ENCODE results near the gene EREG. TPM values are rescaled to one million over a fixed set of nuclear protein-coding genes. Genes with fewer than 3 reads are reported as not detected.

EREG gene
- total RNA-seq, 1 experiment from 2014 or later, result 498 TPM

DNA sequence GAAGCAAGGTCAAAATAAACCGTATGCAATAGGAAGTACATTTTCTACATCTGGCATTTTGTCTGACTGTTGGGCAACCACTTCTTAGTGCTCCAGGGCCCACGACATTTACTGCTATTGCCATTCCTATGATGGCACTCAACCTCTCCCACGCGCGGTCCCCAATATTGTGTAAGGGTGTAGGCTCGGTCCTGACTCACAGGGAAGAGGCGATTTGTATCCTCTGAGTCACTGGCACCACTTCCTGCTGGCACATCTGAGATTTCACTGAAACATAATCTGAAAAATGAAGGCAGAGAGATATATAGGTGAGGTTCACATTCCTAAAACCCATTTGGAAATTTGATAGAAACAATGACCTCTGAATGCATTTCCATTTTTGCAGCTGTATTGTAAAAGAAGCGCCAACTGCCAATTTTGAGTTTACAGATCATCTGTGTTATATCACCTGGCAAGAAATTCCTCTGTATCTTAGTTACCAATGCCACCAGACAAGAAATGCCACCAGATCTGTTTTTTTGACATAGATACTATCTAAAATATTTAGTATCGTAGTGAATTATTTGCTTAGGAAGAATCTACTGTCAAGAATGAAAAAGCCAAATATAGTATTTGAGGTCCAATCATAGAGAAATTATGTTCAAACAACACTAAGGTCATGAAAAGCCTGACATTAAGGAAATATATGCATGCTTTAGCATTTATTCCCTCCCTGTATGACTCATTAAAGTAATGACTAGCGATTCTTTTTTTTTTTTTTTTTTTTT, 9.8 kb downstream of the EREG start (continued):
- TF ChIP-seq REST (IDR thresholded peaks at IDR 0.05; ENCODE audit: low read depth), result no peak
- peak; percentile 56 for TF ChIP-seq YY1 (IDR thresholded peaks at IDR 0.05; ENCODE audit: extremely low read depth, insufficient replicate concordance, low read depth, low read length)
- TF ChIP-seq ZFX (IDR thresholded peaks at IDR 0.05), result no peak
- TF ChIP-seq FOSL1 (IDR thresholded peaks at IDR 0.05; ENCODE audit: low read depth), result no peak

DNA sequence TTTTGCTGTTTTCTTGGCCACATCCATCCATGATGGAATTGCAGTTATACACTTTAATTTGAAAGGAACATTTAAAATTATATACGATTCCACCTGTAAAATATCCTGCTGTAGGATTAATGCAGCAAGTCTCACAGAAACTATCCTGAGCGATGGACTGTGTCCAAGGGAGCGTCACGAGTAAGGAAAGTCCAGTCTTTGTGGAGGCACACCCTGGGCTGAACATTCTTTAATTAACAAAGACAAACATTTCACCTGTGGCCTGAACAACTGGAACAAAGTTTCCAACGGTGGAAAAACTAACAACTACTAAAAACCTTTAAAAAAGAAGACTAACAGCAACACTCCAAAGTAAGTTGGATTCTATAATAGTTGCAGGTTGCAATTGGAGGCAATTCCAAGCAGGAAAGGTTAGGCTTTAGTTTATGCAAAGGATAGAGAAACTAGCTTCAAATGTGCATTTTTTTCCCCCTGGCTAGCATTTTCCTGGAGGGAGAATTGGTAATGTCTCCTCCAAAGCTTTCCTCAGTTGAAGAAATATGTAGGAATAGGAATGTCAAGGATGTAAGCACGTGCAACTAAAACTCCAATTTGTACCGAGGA, 11.0 kb downstream of the EREG start:
- H3K4me1 ChIP-seq (ENCODE audit: control insufficient read depth in 1 of 2, insufficient read depth in 2 of 2, low read length in 2 of 2), result peaks cover 64 to 96% of the 10 kb centered on the region in 2 experiments
- peaks cover 23 to 66% of the 10 kb centered on the region in 2 experiments for H3K36me3 ChIP-seq (ENCODE audit: control insufficient read depth in 1 of 2, insufficient read depth in 2 of 2, low read length in 2 of 2)
- ATAC-seq (no peak), DNase-seq (ENCODE audit: low read depth, low spot score) (no peak)
- H3K4me2 ChIP-seq (ENCODE audit: low read length), result peak overlapping the region; percentile 30
- ChIA-PET POLR2A (interaction anchor here (0.6 to 1.8 kb wide), 10 partner anchors 70 to 416 kb away, joined by 3 to 12 read pairs (median 4); partner anchors contain the start of gene AREG), CTCF (interaction anchor here (1.3 to 2.0 kb wide), 3 partner anchors 157 to 295 kb away, joined by 3 to 10 read pairs (median 5); no protein-coding TSS in a partner anchor), RAD21 (ENCODE audit: low non-redundant PET in 1 of 2, low total read pairs in 2 of 2, uncharacterized antibody in 2 of 2, unreplicated experiment in 2 of 2) (interaction anchor here in 1 of 2 experiments (0.7 to 1.2 kb wide), 2 partner anchors 55 to 295 kb away, joined by 3 read pairs; no protein-coding TSS in a partner anchor)
- H3K27ac ChIP-seq (ENCODE audit: low read depth, low read length), result peak overlapping the region; percentile 94
- BruUV-seq (replicated peaks), result TSS peak; percentile 1
- no peak overlapping the region for H3K4me3 ChIP-seq (replicated peaks in 1 of 2; ENCODE audit: low read depth in 1 of 2, low read length in 2 of 2)
- TF ChIP-seq POLR2AphosphoS5 (IDR thresholded peaks at IDR 0.05; ENCODE audit: low read depth, low read length), result peak; percentile 14; the same call in 1 of the 2 replicates
- no peak for TF ChIP-seq EZH2phosphoT487 (IDR thresholded peaks at IDR 0.05; ENCODE audit: borderline replicate concordance)
- TF ChIP-seq ZNF274 (IDR thresholded peaks at IDR 0.05; ENCODE audit: low read depth, low read length), result no peak
- peak; percentile 20 for TF ChIP-seq POLR2A (IDR thresholded peaks at IDR 0.05; ENCODE audit: borderline replicate concordance, extremely low read depth, insufficient read depth, insufficient read length)
- TF ChIP-seq ZBTB33 (IDR thresholded peaks at IDR 0.05; ENCODE audit: extremely low read depth, insufficient replicate concordance, low read length), result no peak
- H3K27me3 ChIP-seq (ENCODE audit: insufficient read depth, low read length), result no peaks in the 10 kb centered on the region
- intact Hi-C loops (cut with micrococcal nuclease), result loop anchor here (5.0 kb wide), 1 partner anchor 246 kb away; no protein-coding TSS in a partner anchor
- peaks cover 100% of the 10 kb centered on the region for H3K79me2 ChIP-seq (ENCODE audit: insufficient read depth, low read length)
- no peaks in the 10 kb centered on the region for H3K9me3 ChIP-seq (ENCODE audit: control insufficient read depth in 1 of 2, insufficient read depth in 1 of 2, low read depth in 1 of 2, low read length in 2 of 2)
- H3K9ac ChIP-seq (ENCODE audit: low read length), result peak overlapping the region; percentile 50
- no peaks in the 10 kb centered on the region; the same call in 1 of the 2 replicates for H4K20me1 ChIP-seq (ENCODE audit: insufficient read depth)
- H3K9me2 ChIP-seq (ENCODE audit: insufficient read depth), result no peaks in the 10 kb centered on the region
- no peak overlapping the region for H2AFZ ChIP-seq (ENCODE audit: low read depth, low read length, poor library complexity, severe bottlenecking)

Data from HCT116 (cell line).